GM12892 (cell line): ENCODE data around the gene FREM2.

ENCODE experiments used
- DNase-seq: peaks from one replicate; pipeline ENCODE4 v3.0.0; 2011; ENCODE audit not compliant: insufficient read length
- FAIRE-seq: peaks from 2 replicates; lab custom pipeline; 2011; peaks lifted over from hg19 to GRCh38; lab: Jason Lieb, UNC
- POLR2A ChIP-seq: IDR thresholded peaks from 2 replicates; pipeline ENCODE4 v1.6.1; 2011; ENCODE audit warnings: low read depth, low read length, control low read depth
- POLR2AphosphoS5 ChIP-seq: IDR thresholded peaks from 2 replicates; pipeline ENCODE4 v1.6.1; 2011; ENCODE audit warnings: low read depth, low read length, control low read depth
- TAF1 ChIP-seq: IDR thresholded peaks from 2 replicates; pipeline ENCODE4 v1.6.1; 2011; ENCODE audit warnings: low read depth, mild to moderate bottlenecking, control low read depth, low read length, borderline replicate concordance

The FREM2 gene

DNA sequence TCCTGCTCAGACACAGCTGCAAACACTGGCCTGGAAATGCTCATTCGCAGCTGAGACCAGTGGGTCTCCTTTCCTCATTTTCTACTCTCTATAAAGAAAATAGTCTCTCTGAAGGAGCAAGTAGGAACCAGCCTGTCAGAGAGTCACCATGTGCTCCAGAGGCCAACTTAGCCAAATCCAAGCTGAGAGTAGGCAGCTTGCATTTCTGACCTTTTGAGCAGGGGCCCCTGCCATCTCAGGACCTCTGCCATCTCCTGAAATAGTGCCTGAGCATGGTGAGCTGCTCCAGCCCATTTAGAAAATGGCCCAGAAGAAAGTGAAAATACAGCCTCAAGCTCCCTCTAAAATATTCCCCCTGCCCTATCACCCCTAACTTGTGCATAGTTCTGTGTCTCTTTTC is 208.2 kb downstream of the FREM2 start:
- TF ChIP-seq POLR2AphosphoS5: no peak
- no peak for TF ChIP-seq TAF1
- TF ChIP-seq POLR2A: no peak
- DNase-seq (no peak), FAIRE-seq (no peak)

DNA sequence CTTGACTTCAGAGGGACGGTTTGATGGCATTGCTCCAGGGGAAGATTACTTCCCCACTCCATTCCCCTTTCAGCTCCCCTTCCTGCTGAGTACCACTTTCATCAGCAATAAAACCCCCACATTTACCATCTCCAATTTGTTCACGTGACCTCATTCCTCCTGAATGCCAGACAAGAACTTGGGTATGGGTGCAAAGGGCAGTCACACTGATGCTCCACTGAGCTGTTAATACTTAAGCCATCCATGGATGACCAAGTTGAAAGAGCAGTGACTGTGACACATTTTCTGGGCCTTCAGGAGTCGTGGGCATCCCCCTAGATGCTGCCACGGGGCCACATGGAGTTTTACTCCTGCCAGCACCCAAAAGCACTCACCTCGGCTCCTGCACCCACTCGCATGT is 210.6 kb downstream of the FREM2 start:
- TF ChIP-seq TAF1 (no peak), POLR2A (no peak), POLR2AphosphoS5 (no peak)
- FAIRE-seq (no peak), DNase-seq (no peak)

DNA sequence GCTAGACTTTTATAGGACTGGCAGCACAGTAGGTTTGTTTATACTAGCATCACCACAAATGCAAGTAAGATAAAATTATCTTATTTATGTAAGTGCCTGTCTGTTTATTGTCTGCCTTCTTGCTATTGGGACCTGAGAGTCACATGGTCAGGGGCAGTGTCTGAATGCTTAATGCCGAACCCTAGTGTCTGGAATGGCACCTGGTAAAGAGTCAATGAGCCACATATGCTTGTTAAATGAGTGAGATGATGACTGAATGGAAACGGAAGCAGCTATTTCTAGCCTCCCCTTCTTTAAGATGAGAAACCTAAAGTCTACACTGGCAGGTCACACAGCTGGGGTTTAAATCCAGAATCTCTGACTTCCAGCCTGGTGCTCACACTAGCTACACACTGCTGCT is 211.6 kb downstream of the FREM2 start:
- TF ChIP-seq POLR2A (no peak), POLR2AphosphoS5 (no peak), TAF1 (no peak)
- no peak for DNase-seq
- FAIRE-seq: no peak

DNA sequence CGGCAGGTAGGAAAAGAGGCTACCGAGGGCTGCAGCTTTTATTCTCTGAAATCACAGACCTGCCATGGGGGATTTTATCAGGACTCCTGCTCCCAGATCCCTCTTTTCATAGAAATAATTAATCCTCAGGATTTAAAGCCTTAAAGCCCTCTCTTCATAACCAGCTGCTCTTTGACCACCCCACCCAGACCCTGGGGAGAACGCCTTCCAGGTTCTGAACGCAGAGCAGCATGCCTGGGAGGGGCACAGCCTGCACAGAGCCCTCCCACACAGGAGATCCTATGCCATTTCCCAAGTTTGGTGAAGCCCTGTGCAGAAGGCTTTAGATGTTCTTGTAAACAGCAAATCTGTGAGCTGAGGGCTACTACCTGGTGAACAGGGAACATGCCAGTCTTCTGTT is 212.7 kb downstream of the FREM2 start:
- no peak for FAIRE-seq
- TF ChIP-seq POLR2A (no peak), TAF1 (no peak), POLR2AphosphoS5 (no peak)
- no peak for DNase-seq

DNA sequence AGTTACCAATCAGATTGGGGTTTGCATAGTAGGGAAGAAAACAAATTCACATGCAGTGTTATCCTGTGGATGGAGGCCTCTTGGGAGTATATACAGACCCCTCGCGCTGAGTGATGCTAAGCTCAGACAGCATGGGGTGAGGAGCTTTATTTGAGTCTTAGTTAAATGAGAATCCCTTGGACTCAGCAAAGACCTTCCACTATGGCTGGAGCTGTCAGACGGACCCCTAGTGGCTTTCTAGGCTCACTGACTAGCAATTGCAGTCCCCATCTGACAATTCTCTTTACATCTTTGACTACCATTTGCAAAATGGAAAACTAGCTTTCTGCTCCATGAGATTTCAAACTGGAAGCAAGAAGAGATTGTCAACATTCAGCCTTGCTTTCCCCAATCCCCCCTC is 213.3 kb downstream of the FREM2 start:
- TF ChIP-seq TAF1: no peak
- DNase-seq: no peak
- FAIRE-seq: no peak

DNA sequence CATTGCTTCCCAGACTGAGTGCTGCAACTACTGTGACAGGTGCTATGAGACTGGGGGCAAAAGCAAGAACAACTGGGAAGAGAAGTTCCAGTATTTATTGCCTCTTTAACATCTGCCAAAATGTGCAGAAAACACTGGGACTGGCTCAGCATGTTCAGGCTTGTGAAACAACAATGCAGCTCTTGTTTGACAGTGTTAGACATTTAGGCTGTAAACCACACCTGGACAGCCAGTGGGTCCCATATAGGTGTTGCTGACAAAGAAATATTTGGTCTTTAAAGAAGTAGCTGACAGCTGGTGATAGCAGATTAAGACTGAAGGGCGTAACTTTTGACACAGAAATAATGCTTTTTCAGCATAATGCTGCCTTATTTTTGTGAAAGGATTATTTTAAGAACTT is 215.7 kb downstream of the FREM2 start:
- DNase-seq: no peak
- TF ChIP-seq POLR2AphosphoS5: no peak
- no peak for TF ChIP-seq TAF1
- no peak for TF ChIP-seq POLR2A
- FAIRE-seq: no peak

DNA sequence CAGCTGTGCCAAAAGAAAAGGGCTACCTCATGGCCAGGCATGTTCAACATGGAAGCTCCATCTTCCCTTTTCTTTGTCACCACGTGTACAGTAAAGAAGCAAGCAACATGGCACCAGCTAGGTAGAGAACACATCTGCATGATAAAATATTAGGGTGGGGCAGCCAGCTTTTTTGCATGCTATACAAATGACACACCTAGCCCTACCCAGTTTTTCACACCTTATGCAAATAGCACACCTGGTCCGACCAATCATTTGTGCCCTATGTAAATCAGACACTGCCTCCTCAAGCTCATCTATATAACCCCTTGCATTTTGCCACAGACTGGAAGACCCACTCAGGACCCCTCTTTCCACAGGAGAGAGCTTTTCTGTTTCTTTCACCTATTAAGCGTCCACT is 218.2 kb downstream of the FREM2 start:
- FAIRE-seq: no peak
- no peak for TF ChIP-seq POLR2AphosphoS5

DNA sequence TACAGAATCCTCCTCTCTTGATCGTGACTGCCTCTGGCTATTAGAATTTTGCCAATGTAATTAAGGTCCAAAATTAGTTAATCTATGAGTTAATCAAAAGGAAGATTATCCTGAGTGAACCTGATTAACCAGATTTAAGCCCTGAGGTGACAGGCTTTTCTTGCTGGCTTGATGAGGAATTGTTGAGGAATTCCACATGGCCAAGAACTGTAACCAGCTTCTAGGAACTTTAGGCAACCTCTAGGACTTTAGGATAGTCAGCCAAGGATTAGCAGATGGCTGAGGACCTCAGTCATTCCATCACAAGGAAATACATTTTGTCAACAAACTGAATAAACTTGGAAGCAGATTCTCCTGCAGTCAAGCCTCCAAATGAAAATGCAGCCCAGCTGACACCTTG is 219.0 kb downstream of the FREM2 start:
- FAIRE-seq (no peak), DNase-seq (no peak)
- TF ChIP-seq POLR2A (no peak), TAF1 (no peak), POLR2AphosphoS5 (no peak)

More for the DNA sequence above, 218.2 kb downstream of the FREM2 start:
- no peak for DNase-seq

DNA sequence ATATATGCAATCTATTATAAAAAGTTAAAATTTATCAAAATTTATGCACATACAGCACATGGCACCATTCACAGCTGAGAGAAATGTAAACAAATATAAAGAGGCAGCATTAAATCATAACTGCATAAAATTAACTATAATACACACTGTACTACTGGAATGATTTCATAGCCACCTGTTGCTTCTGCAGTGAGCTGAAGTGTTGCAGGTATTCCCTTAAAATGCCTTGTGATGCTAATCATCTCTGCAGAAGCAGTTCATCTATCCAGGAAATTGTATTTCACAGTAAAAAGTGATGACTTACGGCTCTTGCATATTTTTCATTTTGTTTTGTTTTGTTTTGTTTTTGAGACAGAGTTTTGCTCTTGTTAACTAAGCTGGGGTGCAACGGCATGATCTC is 221.7 kb downstream of the FREM2 start:
- FAIRE-seq (no peak), DNase-seq (no peak)
- TF ChIP-seq POLR2AphosphoS5 (no peak), POLR2A (no peak), TAF1 (no peak)

DNA sequence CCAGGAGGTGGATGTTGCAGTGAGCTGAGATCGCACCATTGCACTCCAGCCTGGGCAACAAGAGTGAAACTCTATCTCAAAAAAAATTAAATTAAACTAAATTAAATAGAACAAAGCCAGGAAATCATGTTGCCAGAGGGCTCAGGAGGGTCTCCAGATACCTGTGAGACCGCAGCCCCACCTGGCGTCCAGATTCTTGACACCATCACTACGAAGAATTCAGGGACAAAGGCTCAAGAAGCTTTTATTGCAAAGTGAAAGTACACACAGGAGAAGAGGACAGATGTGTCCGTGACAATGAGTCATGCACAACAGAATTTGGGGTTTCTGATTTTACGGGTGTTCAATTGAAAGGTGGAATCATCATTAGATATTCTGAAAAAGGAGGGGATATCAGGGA is 227.2 kb downstream of the FREM2 start:
- no peak for FAIRE-seq
- no peak for DNase-seq
- TF ChIP-seq POLR2A: no peak
- TF ChIP-seq TAF1: no peak
- TF ChIP-seq POLR2AphosphoS5: no peak

DNA sequence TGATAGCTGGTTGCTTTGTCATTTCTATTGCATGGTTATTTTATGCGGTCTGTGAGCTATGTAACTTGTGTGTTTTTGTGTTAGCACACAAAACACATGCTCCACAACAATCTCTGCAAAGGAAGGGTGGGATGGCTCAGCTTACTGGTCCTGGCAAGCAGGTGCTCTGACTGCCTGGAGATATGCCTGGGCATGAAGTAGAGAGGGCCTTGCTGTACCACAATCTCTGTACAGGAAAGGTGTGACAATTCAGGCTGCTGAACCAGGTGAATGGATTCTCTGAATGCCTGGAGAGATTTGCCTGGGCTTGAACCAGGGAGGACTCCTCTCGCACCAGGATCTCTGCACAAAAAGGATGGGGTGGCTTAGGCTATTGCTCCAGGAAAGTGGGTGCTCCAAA is 234.2 kb downstream of the FREM2 start:
- FAIRE-seq (no peak), DNase-seq (no peak)
- TF ChIP-seq POLR2A: no peak
- TF ChIP-seq POLR2AphosphoS5: no peak
- TF ChIP-seq TAF1: no peak

DNA sequence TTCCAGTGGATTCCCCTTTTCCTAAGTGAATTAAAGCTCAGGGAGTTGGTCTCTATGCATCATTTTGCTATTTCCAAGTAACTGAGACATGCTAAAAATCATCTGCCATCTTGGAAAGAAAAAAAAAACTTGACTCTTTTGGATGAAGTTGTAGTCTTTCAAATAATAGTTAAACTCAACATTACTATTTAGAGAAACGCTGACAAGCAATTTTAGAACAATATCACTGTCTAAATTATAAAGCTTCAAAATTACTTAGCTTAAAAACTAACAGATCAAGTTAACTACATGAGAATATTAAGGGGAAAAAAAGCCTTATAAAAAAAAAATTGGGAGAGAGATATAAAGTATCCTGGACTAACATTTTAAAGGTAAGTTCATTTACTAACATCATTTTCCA is 235.3 kb downstream of the FREM2 start:
- no peak for DNase-seq
- no peak for FAIRE-seq

DNA sequence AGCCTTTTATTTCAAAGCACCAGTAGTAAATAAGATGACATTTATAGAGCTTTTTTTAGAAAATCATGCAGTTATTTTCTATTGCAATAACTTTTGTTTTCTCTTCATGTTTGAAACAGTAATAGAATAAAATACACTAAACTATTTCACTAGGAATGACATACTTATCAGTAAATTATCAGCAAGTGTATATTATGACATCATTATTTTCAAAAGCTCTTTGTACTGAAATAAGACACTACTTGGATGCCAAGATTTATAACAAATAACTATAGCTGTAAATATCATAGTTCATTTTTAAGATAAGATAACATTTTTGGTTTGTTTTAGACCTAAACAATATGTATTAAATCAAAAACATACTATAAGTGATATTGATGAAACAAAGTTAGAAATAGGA is 246.9 kb downstream of the FREM2 start:
- FAIRE-seq (no peak), DNase-seq (no peak)
- TF ChIP-seq POLR2AphosphoS5: no peak
- TF ChIP-seq TAF1: no peak
- no peak for TF ChIP-seq POLR2A

More for the DNA sequence above, 235.3 kb downstream of the FREM2 start:
- TF ChIP-seq TAF1 (no peak), POLR2A (no peak)
